CD4-positive, alpha-beta T cell treated with Interleukin-15 for 4 hours (primary cell): ENCODE measurements around the gene SNX20.

Source experiments
- DNase-seq: peaks from one replicate; pipeline ENCODE4 v3.0.0-alpha.2; 2020; ENCODE audit warnings: low spot score

The SNX20 gene

GRCh38 chr16:50657241-50657640, 23.9 kb downstream of the SNX20 start:
- no peak for DNase-seq

- DNase-seq: no peak
Observed at GRCh38 chr16:50655558-50656055, 25.5 kb downstream of the SNX20 start.

GRCh38 chr16:50653633-50654519, 27.2 kb downstream of the SNX20 start:
- DNase-seq: no peak

GRCh38 chr16:50652836-50653425, 28.2 kb downstream of the SNX20 start:
- no peak for DNase-seq

GRCh38 chr16:50651835-50652438, 29.2 kb downstream of the SNX20 start:
- no peak for DNase-seq

- DNase-seq: no peak
Observed at GRCh38 chr16:50646345-50646744, 34.8 kb downstream of the SNX20 start.

- DNase-seq: no peak
Observed at GRCh38 chr16:50645563-50646220, 35.4 kb downstream of the SNX20 start.

GRCh38 chr16:50644729-50645128, 36.4 kb downstream of the SNX20 start:
- DNase-seq: peak; percentile 38

- no peak for DNase-seq
Observed at GRCh38 chr16:50644245-50644644, 36.9 kb downstream of the SNX20 start.

GRCh38 chr16:50643192-50643591, 37.9 kb downstream of the SNX20 start:
- DNase-seq: no peak

GRCh38 chr16:50642349-50642748, 38.8 kb downstream of the SNX20 start:
- DNase-seq: no peak

GRCh38 chr16:50641818-50642187, 39.3 kb downstream of the SNX20 start:
- no peak for DNase-seq

- DNase-seq: no peak
Observed at GRCh38 chr16:50640919-50641817, 39.9 kb downstream of the SNX20 start.

GRCh38 chr16:50640391-50640790, 40.7 kb downstream of the SNX20 start:
- DNase-seq: no peak

GRCh38 chr16:50638816-50639670, 42.1 kb downstream of the SNX20 start:
- DNase-seq: no peak

- no peak for DNase-seq
Observed at GRCh38 chr16:50637716-50638602, 43.2 kb downstream of the SNX20 start.

- DNase-seq: no peak
Observed at GRCh38 chr16:50636753-50637374, 44.2 kb downstream of the SNX20 start.

- DNase-seq: no peak
Observed at GRCh38 chr16:50635505-50636392, 45.4 kb downstream of the SNX20 start.
